MCF 10A (cell line): ENCODE measurements around the gene KRABD2.

Source experiments
- BruUV-seq: library from RNA; stranded (reverse); fragments of 400-500 nt; replicated peaks from 2 replicates; lab custom pipeline; 2021; lab: Mats Ljungman, UMichigan
- CTCF ChIA-PET: fragments of 300-600 bp; sonication (Branson Sonifier 250); formaldehyde crosslinking; extraction: SDS; loops from one replicate; lab custom pipeline; 2021; ENCODE audit warnings: antibody characterized with exemption, inconsistent platforms; lab: Yijun Ruan, JAX
- POLR2A ChIA-PET: fragments of 300-600, 350-650 bp; sonication (Branson Sonifier 250); formaldehyde crosslinking; extraction: SDS; loops from one replicate; lab custom pipeline; 2020; ENCODE audit warnings: antibody characterized with exemption, inconsistent platforms; lab: Yijun Ruan, JAX
- DNase-seq: peaks from one replicate; pipeline ENCODE4 v3.0.0-alpha.2; 2018; ENCODE audit not compliant: unreplicated experiment
- H3K27ac Mint-ChIP-seq: one replicate; pipeline ENCODE4 v1.8.0; 2022; ENCODE audit warnings: mild to moderate bottlenecking, low read depth, mixed read lengths; ENCODE audit not compliant: unreplicated experiment
- H3K27me3 Mint-ChIP-seq: one replicate; pipeline ENCODE4 v1.8.0; 2022; ENCODE audit warnings: mixed read lengths; ENCODE audit not compliant: insufficient read depth, unreplicated experiment
- H3K36me3 Mint-ChIP-seq: one replicate; pipeline ENCODE4 v1.8.0; 2022; ENCODE audit warnings: mild to moderate bottlenecking, moderate library complexity, mixed read lengths; ENCODE audit not compliant: insufficient read depth, unreplicated experiment
- H3K4me1 Mint-ChIP-seq: one replicate; pipeline ENCODE4 v1.8.0; 2022; ENCODE audit warnings: mixed read lengths; ENCODE audit not compliant: insufficient read depth, unreplicated experiment
- H3K4me3 Mint-ChIP-seq: one replicate; pipeline ENCODE4 v1.8.0; 2022; ENCODE audit warnings: mild to moderate bottlenecking, moderate library complexity, mixed read lengths; ENCODE audit not compliant: unreplicated experiment
- H3K9me3 Mint-ChIP-seq: one replicate; pipeline ENCODE4 v1.8.0; 2022; ENCODE audit warnings: mixed read lengths; ENCODE audit not compliant: unreplicated experiment
- CTCF ChIP-seq: fragments of 200-600 bp; IDR thresholded peaks from one replicate; pipeline ENCODE4 v1.8.0; 2022; ENCODE audit warnings: antibody characterized with exemption, mild to moderate bottlenecking; ENCODE audit not compliant: unreplicated experiment
- intact Hi-C: fragments of 100-400 bp; cut with micrococcal nuclease; formaldehyde crosslinking; loops from 2 replicates; pipeline ENCODE4 v1.14.1; 2022

Gene KRABD2

DNA sequence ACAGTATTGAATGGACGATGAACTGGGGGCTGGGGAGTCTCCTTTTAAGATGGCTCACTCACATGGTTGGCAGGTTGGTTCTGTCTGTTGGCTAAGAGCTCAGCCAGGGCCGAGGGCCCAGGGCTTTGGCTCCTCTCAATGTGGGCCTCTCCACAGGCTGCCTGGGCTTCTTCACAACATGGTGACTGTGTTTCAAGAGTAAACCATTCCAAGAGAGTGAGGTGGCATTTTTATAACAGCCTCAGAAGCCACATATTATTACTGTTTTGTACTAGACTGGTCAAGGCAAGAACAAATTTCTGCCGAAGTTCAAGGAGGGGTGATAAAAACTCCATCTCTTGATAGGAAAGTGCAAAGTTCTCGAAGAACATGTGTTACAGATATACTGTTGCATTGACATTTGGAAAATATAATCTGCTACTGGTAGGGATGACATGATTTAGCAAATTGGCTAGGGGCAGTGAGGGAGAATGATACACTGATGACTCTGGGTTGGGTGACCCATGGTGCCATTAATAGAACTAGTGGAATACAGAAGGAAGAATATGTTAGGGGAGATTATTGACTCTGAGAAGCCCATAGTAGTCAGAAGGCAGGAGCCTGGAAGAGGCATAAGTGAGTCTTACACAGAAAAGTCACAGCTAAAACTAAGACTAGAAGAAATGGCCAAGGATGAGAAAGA, 13.7 kb downstream of the KRABD2 start:
- intact Hi-C loops, result no loop called here
- Mint-ChIP-seq H3K27ac (no peak overlapping the region), H3K4me3 (no peak overlapping the region), H3K36me3 (peaks cover 5% of the 10 kb centered on the region), H3K4me1 (peaks cover 19% of the 10 kb centered on the region), H3K27me3 (no peaks in the 10 kb centered on the region), H3K9me3 (no peaks in the 10 kb centered on the region)
- no TSS peak for BruUV-seq
- ChIA-PET POLR2A (interaction anchor here (3.1 kb wide), 1 partner anchor 14 kb away, joined by 16 read pairs; the partner anchor contains the start of gene KRABD2), CTCF (interaction anchor here (1.3 kb wide), 1 partner anchor 14 kb away, joined by 5 read pairs; the partner anchor contains the start of gene KRABD2)
- TF ChIP-seq CTCF, result no peak
- DNase-seq, result no peak

GRCh38 chr17:8360751-8361150, 15.8 kb downstream of the KRABD2 start:
- no TSS peak for BruUV-seq
- DNase-seq, result no peak
- CTCF ChIA-PET, result interaction anchor here (0.6 to 0.9 kb wide), 4 partner anchors 21 to 563 kb away, joined by 3 to 4 read pairs (median 3); partner anchors contain the start of gene RNF222
- TF ChIP-seq CTCF, result no peak
- peaks cover 10% of the 10 kb centered on the region for H3K4me1 Mint-ChIP-seq
- POLR2A ChIA-PET, result interaction anchor here (0.6 to 3.1 kb wide), 8 partner anchors 16 to 204 kb away, joined by 3 to 16 read pairs (median 3); partner anchors contain the start of genes KRABD2 and RANGRF
- no peak overlapping the region for H3K4me3 Mint-ChIP-seq
- H3K27ac Mint-ChIP-seq, result no peak overlapping the region
- H3K27me3 Mint-ChIP-seq, result no peaks in the 10 kb centered on the region
- no peaks in the 10 kb centered on the region for H3K9me3 Mint-ChIP-seq
- H3K36me3 Mint-ChIP-seq, result no peaks in the 10 kb centered on the region
- intact Hi-C loops, result no loop called here

DNA sequence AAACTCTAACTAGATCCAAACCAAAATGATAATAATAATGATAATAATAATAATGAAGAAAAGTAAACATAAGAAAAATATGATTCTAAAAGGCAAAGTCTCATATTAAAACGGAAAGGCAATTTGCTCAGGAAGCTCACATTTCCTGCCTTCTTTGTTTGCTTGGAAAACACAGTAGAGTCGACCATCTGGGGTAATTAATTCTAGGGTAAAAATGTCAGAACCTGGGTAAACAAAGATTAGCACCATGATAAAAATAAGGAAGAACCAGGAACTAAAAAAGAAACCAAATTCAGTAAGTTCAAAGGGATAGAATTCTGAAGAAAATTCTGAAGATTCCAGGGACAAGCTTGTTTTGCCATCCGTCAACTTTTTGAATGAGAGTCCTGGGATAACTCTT, 16.2 kb downstream of the KRABD2 start:
- no peaks in the 10 kb centered on the region for H3K36me3 Mint-ChIP-seq
- POLR2A ChIA-PET, result interaction anchor here (0.7 to 3.1 kb wide), 9 partner anchors 16 to 77 kb away, joined by 3 to 16 read pairs (median 4); partner anchors contain the start of genes KRABD2, RANGRF and SLC25A35
- intact Hi-C loops, result no loop called here
- peak overlapping the region; percentile 17 for H3K27ac Mint-ChIP-seq
- H3K4me3 Mint-ChIP-seq, result no peak overlapping the region
- TF ChIP-seq CTCF, result no peak
- H3K27me3 Mint-ChIP-seq, result no peaks in the 10 kb centered on the region
- no peak for DNase-seq
- no peaks in the 10 kb centered on the region for H3K9me3 Mint-ChIP-seq
- no TSS peak for BruUV-seq
- CTCF ChIA-PET, result interaction anchor here (0.6 to 0.9 kb wide), 4 partner anchors 22 to 563 kb away, joined by 3 to 4 read pairs (median 3); partner anchors contain the start of gene RNF222
- peaks cover 10% of the 10 kb centered on the region for H3K4me1 Mint-ChIP-seq

- BruUV-seq, result no TSS peak
- H3K36me3 Mint-ChIP-seq, result no peaks in the 10 kb centered on the region
- TF ChIP-seq CTCF, result no peak
- intact Hi-C loops, result no loop called here
- peak overlapping the region; percentile 17 for H3K27ac Mint-ChIP-seq
- H3K27me3 Mint-ChIP-seq, result no peaks in the 10 kb centered on the region
- no peaks in the 10 kb centered on the region for H3K9me3 Mint-ChIP-seq
- H3K4me1 Mint-ChIP-seq, result peaks cover 10% of the 10 kb centered on the region
- no peak overlapping the region for H3K4me3 Mint-ChIP-seq
- DNase-seq, result peak; percentile 78
- ChIA-PET POLR2A (interaction anchor here (0.7 to 3.1 kb wide), 7 partner anchors 17 to 77 kb away, joined by 3 to 16 read pairs (median 4); partner anchors contain the start of genes KRABD2 and SLC25A35), CTCF (interaction anchor here (0.8 to 0.9 kb wide), 2 partner anchors 22 to 38 kb away, joined by 3 read pairs; partner anchors contain the start of gene RNF222)
Observed at GRCh38 chr17:8359769-8360168, 16.7 kb downstream of the KRABD2 start.
